Stomach (tissue), 9 donors: ENCODE measurements around the gene MT1F. TPM values are rescaled to one million over a fixed set of nuclear protein-coding genes. Genes with fewer than 3 reads are reported as not detected.
A peak's percentile ranks its signal among the peaks of the same experiment; 100 is the strongest.

Experiments used
- DNase-seq, 2 donors: peaks; one replicate each; pipeline versions ENCODE4 v3.0.0 to v3.0.0-alpha.2; 2013 to 2019
- H3K27ac ChIP-seq, 5 donors: fragments of 200-600 bp in 4 of 5; sonication (generic) in 4 of 5; one replicate each; pipeline ENCODE4 v1.5.1; 2013 to 2019; ENCODE audit warnings: mild to moderate bottlenecking in 1 of 5, moderate library complexity in 1 of 5
- H3K27me3 ChIP-seq, 3 donors: fragments of 200-600 bp; sonication (generic); one replicate each; pipeline ENCODE4 v1.5.1; 2017 to 2019; ENCODE audit warnings: mixed run types in 1 of 3
- H3K36me3 ChIP-seq, 4 donors: fragments of 200-600 bp; sonication (generic); 1 replicate in 3 of 4; 2 replicates in 1 of 4; pipeline ENCODE4 v1.5.1; 2016 to 2019
- H3K4me1 ChIP-seq, 4 donors: fragments of 200-600 bp; sonication (generic); one replicate each; pipeline ENCODE4 v1.5.1; 2016 to 2019
- H3K4me3 ChIP-seq, 4 donors: fragments of 200-600 bp; sonication (generic) in 3 of 4; one replicate each; pipeline ENCODE4 v1.5.1; 2016 to 2019; ENCODE audit warnings: mild to moderate bottlenecking in 1 of 4
- H3K9me3 ChIP-seq, 4 donors: fragments of 200-600 bp; sonication (generic); one replicate each; pipeline ENCODE4 v1.5.1; 2016 to 2019
- EP300 ChIP-seq: sonication (generic); formaldehyde crosslinking; IDR thresholded peaks from one replicate; pipeline ENCODE4 v1.6.1; 2017; ENCODE audit warnings: antibody characterized with exemption
- POLR2A ChIP-seq, 4 donors: fragments of 450-650 bp; IDR thresholded peaks; one replicate each; pipeline ENCODE4 v1.6.1; 2016; ENCODE audit warnings: antibody characterized with exemption in 4 of 4, control low read depth in 2 of 4, mild to moderate bottlenecking in 1 of 4, moderate library complexity in 1 of 4
- POLR2AphosphoS5 ChIP-seq, 3 donors: sonication (generic); formaldehyde crosslinking; IDR thresholded peaks; one replicate each; pipeline ENCODE4 v1.6.1; 2016; ENCODE audit warnings: antibody characterized with exemption in 3 of 3
- WGBS, 5 donors: extraction: QIAGEN DNeasy Blood & Tissue Kit in 3 of 5; methylation state at CpG; one replicate each; pipeline versions ENCODE4 v1.1.5 to v1.1.7; 2013 to 2018; 5-methylcytosine and 5-hydroxymethylcytosine counted together
- intact Hi-C: fragments of 100-400 bp; cut with DNase I; formaldehyde crosslinking; loops from one replicate; pipeline ENCODE4 v1.15.1; 2023; ENCODE audit warnings: low total_unique reads
- polyA plus RNA-seq, 3 donors: library from polyadenylated mRNA; stranded (reverse); fragments of 200-250 nt; gene quantifications; one replicate each; pipeline ENCODE4 v1.2.3, GENCODE V29; 2013
- total RNA-seq, 5 donors: library from RNA; depleted of rRNA; stranded (reverse); fragments of >200 nt; gene quantifications; one replicate each; pipeline versions ENCODE4 v1.1.0 to v1.2.3, GENCODE V29; 2014 to 2016
- TF ChIP-seq, protein P1 (sequence below), 7 experiments: fragments of 450-650 bp in 4 of 7; fragments of 200-600 bp in 3 of 7; sonication (generic) in 3 of 7; IDR thresholded peaks; one replicate each; pipeline ENCODE4 v1.5.1; 2016 to 2019; ENCODE audit warnings: antibody characterized with exemption in 7 of 7, control low read depth in 2 of 7, mild to moderate bottlenecking in 1 of 7
- donor health status: healthy with polysubstance abuse.
- donor health status: Bipolar disorder and iron deficiency.
- donor health status: healthy.

The MT1F gene
- total and polyA plus RNA-seq, 8 donors, result 7.5 to 225 (median 80.2) TPM; not detected in 2

DNA sequence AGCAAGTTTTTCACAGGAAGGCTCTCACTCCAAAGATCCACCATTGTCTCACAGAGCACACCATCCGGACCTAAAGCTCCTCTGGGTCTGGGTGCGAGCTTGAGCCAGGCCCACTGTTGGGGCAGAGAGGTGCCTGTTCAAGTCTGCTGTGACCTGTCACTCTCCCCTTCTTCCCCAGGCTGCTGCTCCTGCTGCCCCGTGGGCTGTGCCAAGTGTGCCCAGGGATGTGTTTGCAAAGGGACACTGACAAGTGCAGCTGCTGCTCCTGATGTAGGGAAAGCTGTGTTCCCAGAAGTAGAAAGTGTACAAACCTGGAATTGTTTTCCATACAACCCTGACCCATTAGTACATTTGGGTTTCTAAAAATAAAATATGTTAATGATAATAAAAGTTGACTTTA is 19.7 kb downstream of the MT1F start:
- 56 to 86% (median 68%) methylated on average over 3 of the region's 3 CpGs for WGBS, 5 donors
- TF ChIP-seq, protein P1, sequence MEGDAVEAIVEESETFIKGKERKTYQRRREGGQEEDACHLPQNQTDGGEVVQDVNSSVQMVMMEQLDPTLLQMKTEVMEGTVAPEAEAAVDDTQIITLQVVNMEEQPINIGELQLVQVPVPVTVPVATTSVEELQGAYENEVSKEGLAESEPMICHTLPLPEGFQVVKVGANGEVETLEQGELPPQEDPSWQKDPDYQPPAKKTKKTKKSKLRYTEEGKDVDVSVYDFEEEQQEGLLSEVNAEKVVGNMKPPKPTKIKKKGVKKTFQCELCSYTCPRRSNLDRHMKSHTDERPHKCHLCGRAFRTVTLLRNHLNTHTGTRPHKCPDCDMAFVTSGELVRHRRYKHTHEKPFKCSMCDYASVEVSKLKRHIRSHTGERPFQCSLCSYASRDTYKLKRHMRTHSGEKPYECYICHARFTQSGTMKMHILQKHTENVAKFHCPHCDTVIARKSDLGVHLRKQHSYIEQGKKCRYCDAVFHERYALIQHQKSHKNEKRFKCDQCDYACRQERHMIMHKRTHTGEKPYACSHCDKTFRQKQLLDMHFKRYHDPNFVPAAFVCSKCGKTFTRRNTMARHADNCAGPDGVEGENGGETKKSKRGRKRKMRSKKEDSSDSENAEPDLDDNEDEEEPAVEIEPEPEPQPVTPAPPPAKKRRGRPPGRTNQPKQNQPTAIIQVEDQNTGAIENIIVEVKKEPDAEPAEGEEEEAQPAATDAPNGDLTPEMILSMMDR (IDR thresholded peaks at IDR 0.05), result no peak
- no peak for TF ChIP-seq POLR2A (IDR thresholded peaks at IDR 0.05)
- no peak for TF ChIP-seq POLR2AphosphoS5 (IDR thresholded peaks at IDR 0.05)
- no peak for TF ChIP-seq EP300
- DNase-seq, result no peak
- intact Hi-C loops, result no loop called here
- Histone ChIP-seq H3K27me3 (peaks cover 0 to 54% (median 15%) of the 10 kb centered on the region in 3 donors), H3K9me3 (no peaks in the 10 kb centered on the region), H3K4me3 (no peak overlapping the region), H3K36me3 (no peaks in the 10 kb centered on the region), H3K27ac (no peak overlapping the region), H3K4me1 (peaks cover 11 to 22% (median 18%) of the 10 kb centered on the region in 4 donors)

DNA sequence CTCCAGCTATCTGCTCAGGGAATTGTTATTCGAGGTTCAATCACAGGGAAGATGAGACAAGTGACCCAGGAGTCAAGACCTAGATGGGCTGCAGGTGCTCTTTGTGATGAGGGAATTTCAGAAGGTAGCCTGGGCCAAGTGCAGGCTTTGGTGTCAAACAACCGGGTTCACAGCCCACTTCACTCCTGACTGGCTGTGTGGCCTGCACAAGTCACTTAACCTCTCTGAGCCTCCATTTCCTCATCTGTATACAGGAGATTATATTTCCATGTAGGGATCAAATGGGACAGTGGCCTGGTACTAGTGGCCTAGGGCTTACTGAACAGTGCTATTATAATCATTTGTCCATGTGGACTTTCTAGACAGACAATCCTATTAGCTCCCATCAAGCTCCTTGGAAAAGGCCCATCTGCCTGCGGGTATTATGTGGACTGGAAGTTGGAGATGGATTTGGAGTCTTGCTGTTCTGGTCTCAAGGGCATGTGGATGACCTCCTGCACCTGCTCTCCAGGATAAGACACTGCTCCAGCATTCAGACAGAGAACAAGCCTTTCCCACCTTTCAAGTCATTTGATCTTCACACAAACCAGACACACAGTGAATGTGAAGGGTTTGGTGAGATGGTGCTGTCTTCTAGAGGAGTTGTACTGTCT is 21.4 kb downstream of the MT1F start:
- Histone ChIP-seq H3K4me1 (peaks cover 28 to 39% (median 34%) of the 10 kb centered on the region in 4 donors), H3K27ac (no peak overlapping the region), H3K9me3 (no peaks in the 10 kb centered on the region), H3K4me3 (no peak overlapping the region), H3K27me3 (peaks cover 0 to 37% (median 15%) of the 10 kb centered on the region in 3 donors), H3K36me3 (no peaks in the 10 kb centered on the region)
- TF ChIP-seq POLR2A (IDR thresholded peaks at IDR 0.05) (no peak), EP300 (no peak)
- TF ChIP-seq, protein P1 (IDR thresholded peaks at IDR 0.05), result no peak
- no peak for DNase-seq
- 83 to 94% (median 91%) methylated on average over 3 of the region's 3 CpGs for WGBS, 5 donors
- intact Hi-C loops, result no loop called here

DNA sequence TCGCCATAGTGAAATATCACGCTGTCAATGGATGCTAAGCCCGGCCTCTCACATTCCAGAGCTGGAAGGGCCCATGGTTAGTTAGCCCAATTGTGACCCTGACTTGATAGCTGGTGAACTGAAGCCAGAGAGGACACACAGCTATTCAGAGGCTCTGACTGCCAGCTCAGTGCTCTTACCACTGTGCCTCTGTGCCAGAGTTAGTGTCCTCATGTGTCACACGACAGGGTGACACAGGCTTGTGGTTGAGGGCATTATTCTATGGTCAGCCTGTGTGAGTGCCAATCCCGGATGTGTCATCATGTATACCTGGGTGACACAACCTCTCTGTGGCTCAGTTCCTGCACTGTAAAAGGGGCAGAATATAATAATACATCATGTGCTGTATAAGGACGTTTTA is 22.1 kb downstream of the MT1F start:
- WGBS, 5 donors, result 84 to 88% (median 85%) methylated on average over 6 of the region's 6 CpGs
- DNase-seq, result no peak
- Histone ChIP-seq H3K27ac (no peak overlapping the region), H3K36me3 (no peaks in the 10 kb centered on the region), H3K9me3 (no peaks in the 10 kb centered on the region), H3K4me1 (peaks cover 29 to 45% (median 40%) of the 10 kb centered on the region in 4 donors), H3K4me3 (no peak overlapping the region), H3K27me3 (peaks cover 0 to 31% (median 15%) of the 10 kb centered on the region in 3 donors)
- intact Hi-C loops, result no loop called here
- TF ChIP-seq POLR2A (IDR thresholded peaks at IDR 0.05), result no peak
- TF ChIP-seq, protein P1 (IDR thresholded peaks at IDR 0.05), result no peak
- no peak for TF ChIP-seq POLR2AphosphoS5 (IDR thresholded peaks at IDR 0.05)
- TF ChIP-seq EP300, result no peak

DNA sequence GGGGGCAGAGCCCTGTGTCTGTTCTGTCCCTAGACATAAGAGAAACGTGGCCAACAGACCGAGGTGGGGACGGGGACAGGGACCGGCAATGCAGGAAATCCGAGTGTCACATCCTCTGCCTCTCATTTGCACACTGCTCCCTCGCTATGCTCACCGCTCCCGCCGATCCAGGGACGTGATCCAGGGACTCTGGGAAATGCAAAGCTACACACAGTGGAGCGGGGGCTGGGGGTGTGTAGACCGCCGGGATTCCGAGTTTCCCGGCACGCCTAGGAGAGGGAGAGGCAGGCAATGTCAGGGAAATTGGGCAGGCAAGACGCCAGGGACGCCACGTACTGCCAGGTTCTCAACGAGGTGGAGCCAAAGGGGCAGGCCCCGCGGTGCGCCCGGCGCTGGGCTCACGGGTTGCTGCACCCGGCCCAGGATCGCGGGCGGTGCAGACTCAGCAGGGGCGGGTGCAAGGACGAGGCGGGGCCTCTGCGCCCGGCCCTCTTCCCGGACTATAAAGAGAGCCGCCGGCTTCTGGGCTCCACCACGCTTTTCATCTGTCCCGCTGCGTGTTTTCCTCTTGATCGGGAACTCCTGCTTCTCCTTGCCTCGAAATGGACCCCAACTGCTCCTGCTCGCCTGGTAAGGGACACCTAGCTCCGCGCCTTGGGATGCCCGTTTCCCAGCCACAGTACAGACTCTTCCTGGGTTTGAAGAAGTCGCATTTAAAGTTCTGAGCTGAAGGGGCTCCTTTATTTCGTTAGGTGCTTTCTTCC is 24.4 kb downstream of the MT1F start, which contains the start of gene MT1X:
TSS of gene MT1X (plus strand) at position 532 of the 764 bp plus-strand sequence. CDS start at position 603, 71 bp downstream.
- peak; percentile 97 for DNase-seq
- intact Hi-C loops, result no loop called here
- TF ChIP-seq, protein P1 (IDR thresholded peaks at IDR 0.05), result no peak
- peak; percentile 86 for TF ChIP-seq EP300
- peak; percentile 83 to 99 (median 98) for TF ChIP-seq POLR2AphosphoS5 (IDR thresholded peaks at IDR 0.05)
- TF ChIP-seq POLR2A (IDR thresholded peaks at IDR 0.05), result peak in 2 of 4 donors; percentile 32 to 92
- H3K27me3 ChIP-seq, result peaks cover 0 to 8% (median 0%) of the 10 kb centered on the region in 3 donors
- 0 to 2% (median 1%) methylated on average over 32 to 49 of the region's 49 CpGs for WGBS, 5 donors
- H3K4me3 ChIP-seq, result peak within 1 kb of the TSS; percentile 56 to 69 (median 61)
- H3K9me3 ChIP-seq, result peaks cover 0 to 11% (median 0%) of the 10 kb centered on the region in 4 donors
- H3K27ac ChIP-seq, result peak within 1 kb of the TSS; percentile 78 to 86 (median 86)
- H3K4me1 ChIP-seq, result peaks cover 18 to 40% (median 35%) of the 10 kb centered on the region in 4 donors
- H3K36me3 ChIP-seq, result peaks cover 0 to 11% (median 0%) of the 10 kb centered on the region in 4 donors
